Activated CD8-positive, alpha-beta T cell treated with anti-CD3 and anti-CD28 coated beads for 36 hours (primary cell): Measurements from ENCODE around the gene SFRP4. TPM values are rescaled to one million over a fixed set of nuclear protein-coding genes. Genes with fewer than 3 reads are reported as not detected.

Source experiments
- ATAC-seq: fragments of 200-7000 bp; cut with Tn5 transposase; one replicate; pipeline ENCODE4 v1.10.0; 2021; ENCODE audit warnings: mild to moderate bottlenecking, moderate library complexity
- CTCF ChIA-PET: fragments of 350-600 bp; sonication (Branson Sonifier 250); formaldehyde crosslinking; loops from one replicate; lab custom pipeline; 2021; ENCODE audit warnings: antibody characterized with exemption; lab: Charles Lee
- POLR2A ChIA-PET: fragments of 350-600 bp; sonication (Branson Sonifier 250); formaldehyde crosslinking; loops from one replicate; lab custom pipeline; 2021; ENCODE audit warnings: antibody characterized with exemption; lab: Charles Lee
- DNase-seq: peaks from one replicate; pipeline ENCODE4 v3.0.0-alpha.2; 2020
- H3K27ac Mint-ChIP-seq: one replicate; pipeline ENCODE4 v1.8.0; 2021; ENCODE audit warnings: mild to moderate bottlenecking, mixed read lengths
- H3K27me3 Mint-ChIP-seq: one replicate; pipeline ENCODE4 v1.8.0; 2021; ENCODE audit warnings: mixed read lengths
- H3K36me3 Mint-ChIP-seq: one replicate; pipeline ENCODE4 v1.8.0; 2021; ENCODE audit warnings: low read depth, mixed read lengths
- H3K4me1 Mint-ChIP-seq: one replicate; pipeline ENCODE4 v1.8.0; 2021; ENCODE audit warnings: low read depth, mixed read lengths
- H3K4me3 Mint-ChIP-seq: one replicate; pipeline ENCODE4 v1.8.0; 2021; ENCODE audit warnings: mild to moderate bottlenecking, moderate library complexity, mixed read lengths
- H3K9me3 Mint-ChIP-seq: one replicate; pipeline ENCODE4 v1.8.0; 2021; ENCODE audit warnings: mixed read lengths
- CTCF ChIP-seq: fragments of 200-600 bp; IDR thresholded peaks from one replicate; pipeline ENCODE4 v1.8.0; 2022; ENCODE audit warnings: antibody characterized with exemption, mild to moderate bottlenecking
- intact Hi-C: fragments of 100-400 bp; cut with micrococcal nuclease; formaldehyde crosslinking; loops from one replicate; pipeline ENCODE4 v1.10.0; 2022
- total RNA-seq, 2 experiments: library from RNA; stranded (reverse); gene quantifications; one replicate each; pipeline ENCODE4 v1.2.3, GENCODE V29; 2021

Gene SFRP4
- not detected for total RNA-seq

GRCh38 chr7:37916673-37917660 lies at the start of gene SFRP4:
SFRP4 (minus strand) TSS chr7:37916817; CDS start chr7:37916537, 280 bp downstream.
- Mint-ChIP-seq H3K4me1 (peaks cover 18% of the 10 kb centered on the region), H3K27me3 (peaks cover 68% of the 10 kb centered on the region), H3K36me3 (no peaks in the 10 kb centered on the region), H3K9me3 (no peaks in the 10 kb centered on the region), H3K27ac (no peak within 1 kb of the TSS), H3K4me3 (peak within 1 kb of the TSS; percentile 58)
- intact Hi-C loops: no loop called here
- ChIA-PET POLR2A (interaction anchor here (1.1 kb wide), 1 partner anchor 753 kb away, joined by 3 read pairs; no protein-coding TSS in a partner anchor), CTCF (interaction anchor here (0.6 to 4.7 kb wide), 17 partner anchors 7 to 553 kb away, joined by 3 to 25 read pairs (median 5); no protein-coding TSS in a partner anchor)
- ATAC-seq (no peak), DNase-seq (peak; percentile 19)
- TF ChIP-seq CTCF: peak; percentile 79

DNA sequence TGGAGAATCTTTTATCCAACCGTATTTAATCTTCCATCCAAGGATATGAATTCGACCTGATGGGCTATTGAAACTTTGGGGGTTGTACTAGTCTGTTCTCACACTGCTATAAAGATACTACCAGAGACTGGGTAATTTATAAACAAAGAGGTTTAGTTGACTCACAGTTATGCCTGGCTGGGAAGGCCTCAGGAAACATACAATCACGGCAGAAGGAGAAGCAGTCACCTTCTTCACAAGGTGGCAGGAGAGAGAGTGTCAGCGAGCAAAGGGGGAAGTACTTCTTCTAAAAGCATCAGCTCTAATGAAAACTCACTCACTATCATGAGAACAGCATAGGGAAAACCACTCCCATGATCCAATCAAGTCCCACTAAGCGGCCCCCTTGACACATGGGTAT lies 47.6 kb upstream of the SFRP4 start:
- Mint-ChIP-seq H3K4me3 (no peak overlapping the region), H3K9me3 (no peaks in the 10 kb centered on the region), H3K27ac (no peak overlapping the region), H3K4me1 (no peaks in the 10 kb centered on the region), H3K27me3 (no peaks in the 10 kb centered on the region), H3K36me3 (no peaks in the 10 kb centered on the region)
- ATAC-seq (no peak), DNase-seq (no peak)
- POLR2A ChIA-PET: no interaction called here
- CTCF ChIA-PET: no interaction called here
- intact Hi-C loops: no loop called here
- no peak for TF ChIP-seq CTCF

GRCh38 chr7:37961251-37961650 lies 44.6 kb upstream of the SFRP4 start:
- no peaks in the 10 kb centered on the region for H3K9me3 Mint-ChIP-seq
- ATAC-seq (no peak), DNase-seq (no peak)
- no peak for TF ChIP-seq CTCF
- H3K27ac Mint-ChIP-seq: no peak overlapping the region
- no peaks in the 10 kb centered on the region for H3K36me3 Mint-ChIP-seq
- CTCF ChIA-PET: no interaction called here
- POLR2A ChIA-PET: no interaction called here
- no peaks in the 10 kb centered on the region for H3K27me3 Mint-ChIP-seq
- no peaks in the 10 kb centered on the region for H3K4me1 Mint-ChIP-seq
- intact Hi-C loops: no loop called here
- H3K4me3 Mint-ChIP-seq: no peak overlapping the region

DNA sequence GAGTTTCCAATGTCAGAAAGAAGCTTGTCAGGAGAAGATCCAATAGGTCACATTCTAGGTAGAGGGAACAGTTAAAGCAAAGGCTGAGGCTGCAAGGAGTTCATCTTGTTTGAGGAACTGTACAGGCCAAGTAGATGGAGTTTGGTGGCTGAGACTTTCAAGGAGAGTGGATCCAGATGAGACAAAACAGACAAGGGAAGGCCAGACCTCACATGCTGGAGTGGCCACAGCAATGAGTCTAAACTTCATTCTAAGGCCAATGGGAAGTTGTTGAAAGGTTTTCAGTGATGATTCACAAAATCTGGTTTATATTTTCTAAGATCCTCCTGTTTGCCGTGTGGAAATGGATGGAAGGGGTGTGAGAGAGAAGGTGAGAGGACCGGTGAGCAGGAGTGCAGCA lies 43.9 kb upstream of the SFRP4 start:
- Mint-ChIP-seq H3K4me1 (no peaks in the 10 kb centered on the region), H3K9me3 (no peaks in the 10 kb centered on the region)
- intact Hi-C loops: no loop called here

More for the DNA sequence above, 43.9 kb upstream of the SFRP4 start:
- POLR2A ChIA-PET: no interaction called here
- no peak for TF ChIP-seq CTCF
- Mint-ChIP-seq H3K36me3 (no peaks in the 10 kb centered on the region), H3K4me3 (no peak overlapping the region), H3K27ac (no peak overlapping the region), H3K27me3 (no peaks in the 10 kb centered on the region)
- CTCF ChIA-PET: no interaction called here
- ATAC-seq (no peak), DNase-seq (no peak)
